Activated CD8-positive, alpha-beta memory T cell treated with anti-CD3 and anti-CD28 coated beads, Interleukin-2, amount 10 ng/mL, durations not matched to agents 7 days and 5 days (primary cell): ENCODE measurements around the gene FYCO1. TPM values are rescaled to one million over a fixed set of nuclear protein-coding genes. Genes with fewer than 3 reads are reported as not detected.

Source experiments
- ATAC-seq: fragments of 150-1000 bp; cut with Tn5 transposase; one replicate; pipeline ENCODE4 v1.10.0; 2021; ENCODE audit warnings: moderate library complexity
- CTCF ChIA-PET: fragments of 350-600 bp; sonication (Branson Sonifier 250); formaldehyde crosslinking; loops from one replicate; lab custom pipeline; 2021; ENCODE audit warnings: antibody characterized with exemption; lab: Charles Lee
- DNase-seq: peaks from one replicate; pipeline ENCODE4 v3.0.0-alpha.2; 2020
- H3K27ac Mint-ChIP-seq: one replicate; pipeline ENCODE4 v1.8.0; 2021; ENCODE audit warnings: mild to moderate bottlenecking, mixed read lengths
- H3K27me3 Mint-ChIP-seq: one replicate; pipeline ENCODE4 v1.8.0; 2021; ENCODE audit warnings: mixed read lengths
- H3K36me3 Mint-ChIP-seq: one replicate; pipeline ENCODE4 v1.8.0; 2021; ENCODE audit warnings: mild to moderate bottlenecking, mixed read lengths
- H3K4me1 Mint-ChIP-seq: one replicate; pipeline ENCODE4 v1.8.0; 2021; ENCODE audit warnings: mixed read lengths
- H3K4me3 Mint-ChIP-seq: one replicate; pipeline ENCODE4 v1.8.0; 2021; ENCODE audit warnings: mild to moderate bottlenecking, moderate library complexity, mixed read lengths
- H3K9me3 Mint-ChIP-seq: one replicate; pipeline ENCODE4 v1.8.0; 2022; ENCODE audit warnings: low read depth, mixed read lengths
- total RNA-seq, 2 experiments: library from RNA; stranded (reverse); gene quantifications; one replicate each; pipeline ENCODE4 v1.2.3, GENCODE V29; 2021

FYCO1 gene
- total RNA-seq, 2 experiments from 2014 or later = 19.1 to 27.7 TPM

GRCh38 chr3:45909542-45909941, 86.1 kb downstream of the FYCO1 start:
- Mint-ChIP-seq H3K4me3 (no peak overlapping the region), H3K27ac (peak overlapping the region; percentile 6), H3K27me3 (peaks cover 25% of the 10 kb centered on the region), H3K36me3 (peaks cover 38% of the 10 kb centered on the region), H3K9me3 (peaks cover 3% of the 10 kb centered on the region), H3K4me1 (peaks cover 71% of the 10 kb centered on the region)
- DNase-seq (no peak), ATAC-seq (no peak)
- CTCF ChIA-PET = interaction anchor here (1.2 to 1.7 kb wide), 3 partner anchors 19 to 299 kb away, joined by 3 to 6 read pairs (median 3); partner anchors contain the start of gene CCR1

- Mint-ChIP-seq H3K4me3 (no peak overlapping the region), H3K4me1 (peaks cover 66% of the 10 kb centered on the region), H3K36me3 (peaks cover 38% of the 10 kb centered on the region), H3K27ac (peak overlapping the region; percentile 76), H3K9me3 (peaks cover 3% of the 10 kb centered on the region), H3K27me3 (peaks cover 23% of the 10 kb centered on the region)
- CTCF ChIA-PET = interaction anchor here (0.9 to 1.7 kb wide), 5 partner anchors 20 to 299 kb away, joined by 3 to 6 read pairs (median 3); partner anchors contain the start of gene CCR1
- no peak for ATAC-seq
- DNase-seq = no peak
Measured at GRCh38 chr3:45908761-45909160, 86.9 kb downstream of the FYCO1 start.

- ATAC-seq = peak; percentile 90
- Mint-ChIP-seq H3K27ac (peak overlapping the region; percentile 76), H3K36me3 (peaks cover 38% of the 10 kb centered on the region), H3K4me3 (no peak overlapping the region), H3K4me1 (peaks cover 63% of the 10 kb centered on the region), H3K27me3 (peaks cover 16% of the 10 kb centered on the region), H3K9me3 (peaks cover 3% of the 10 kb centered on the region)
- CTCF ChIA-PET = interaction anchor here (0.9 to 1.7 kb wide), 6 partner anchors 18 to 300 kb away, joined by 3 to 6 read pairs (median 3); partner anchors contain the start of gene CCR1
- peak; percentile 57 for DNase-seq
Measured at GRCh38 chr3:45907769-45908705, 87.6 kb downstream of the FYCO1 start.

GRCh38 chr3:45906681-45907407, 88.8 kb downstream of the FYCO1 start:
- DNase-seq = no peak
- Mint-ChIP-seq H3K27me3 (peaks cover 8% of the 10 kb centered on the region), H3K9me3 (peaks cover 3% of the 10 kb centered on the region), H3K36me3 (peaks cover 32% of the 10 kb centered on the region), H3K4me1 (peaks cover 56% of the 10 kb centered on the region), H3K4me3 (no peak overlapping the region), H3K27ac (peak overlapping the region; percentile 76)
- ATAC-seq = no peak
- CTCF ChIA-PET = interaction anchor here (1.3 to 1.4 kb wide), 2 partner anchors 17 to 22 kb away, joined by 3 to 5 read pairs; no protein-coding TSS in a partner anchor

GRCh38 chr3:45905755-45906154, 89.9 kb downstream of the FYCO1 start:
- Mint-ChIP-seq H3K27me3 (peaks cover 3% of the 10 kb centered on the region), H3K4me3 (no peak overlapping the region), H3K27ac (no peak overlapping the region), H3K4me1 (peaks cover 45% of the 10 kb centered on the region), H3K9me3 (peaks cover 3% of the 10 kb centered on the region), H3K36me3 (peaks cover 34% of the 10 kb centered on the region)
- CTCF ChIA-PET = interaction anchor here (1.3 to 1.5 kb wide), 3 partner anchors 22 to 34 kb away, joined by 3 to 5 read pairs (median 3); no protein-coding TSS in a partner anchor
- ATAC-seq = no peak
- DNase-seq = no peak

- peaks cover 3% of the 10 kb centered on the region for H3K9me3 Mint-ChIP-seq
- CTCF ChIA-PET = interaction anchor here (1.0 to 1.5 kb wide), 4 partner anchors 10 to 34 kb away, joined by 3 to 5 read pairs (median 4); no protein-coding TSS in a partner anchor
- H3K4me3 Mint-ChIP-seq = no peak overlapping the region
- no peak for DNase-seq
- peaks cover 29% of the 10 kb centered on the region for H3K36me3 Mint-ChIP-seq
- H3K27ac Mint-ChIP-seq = no peak overlapping the region
- peaks cover 3% of the 10 kb centered on the region for H3K27me3 Mint-ChIP-seq
- peaks cover 38% of the 10 kb centered on the region for H3K4me1 Mint-ChIP-seq
- no peak for ATAC-seq
Measured at GRCh38 chr3:45904931-45905330, 90.7 kb downstream of the FYCO1 start.

- no peaks in the 10 kb centered on the region for H3K9me3 Mint-ChIP-seq
- H3K4me3 Mint-ChIP-seq = no peak overlapping the region
- no peak for DNase-seq
- H3K27me3 Mint-ChIP-seq = peaks cover 31% of the 10 kb centered on the region
- H3K4me1 Mint-ChIP-seq = peaks cover 25% of the 10 kb centered on the region
- H3K36me3 Mint-ChIP-seq = peaks cover 5% of the 10 kb centered on the region
- CTCF ChIA-PET = no interaction called here
- no peak overlapping the region for H3K27ac Mint-ChIP-seq
- ATAC-seq = no peak
Measured at GRCh38 chr3:45896956-45897355, 98.7 kb downstream of the FYCO1 start.

- Mint-ChIP-seq H3K9me3 (no peaks in the 10 kb centered on the region), H3K36me3 (peaks cover 3% of the 10 kb centered on the region), H3K4me1 (peaks cover 33% of the 10 kb centered on the region), H3K27me3 (peaks cover 39% of the 10 kb centered on the region), H3K27ac (no peak overlapping the region), H3K4me3 (no peak overlapping the region)
- CTCF ChIA-PET = interaction anchor here (0.6 to 2.2 kb wide), 2 partner anchors 12 to 991 kb away, joined by 3 to 10 read pairs; no protein-coding TSS in a partner anchor
- DNase-seq = no peak
- ATAC-seq = no peak
Measured at GRCh38 chr3:45895686-45896468, 99.7 kb downstream of the FYCO1 start.

GRCh38 chr3:45894015-45894414, 101.6 kb downstream of the FYCO1 start:
- no peaks in the 10 kb centered on the region for H3K9me3 Mint-ChIP-seq
- ATAC-seq (no peak), DNase-seq (no peak)
- peaks cover 40% of the 10 kb centered on the region for H3K27me3 Mint-ChIP-seq
- H3K4me1 Mint-ChIP-seq = peaks cover 43% of the 10 kb centered on the region
- CTCF ChIA-PET = interaction anchor here (2.2 kb wide), 1 partner anchor 10 kb away, joined by 10 read pairs; no protein-coding TSS in a partner anchor
- H3K27ac Mint-ChIP-seq = peak overlapping the region; percentile 34
- H3K4me3 Mint-ChIP-seq = no peak overlapping the region
- peaks cover 3% of the 10 kb centered on the region for H3K36me3 Mint-ChIP-seq

GRCh38 chr3:45892161-45892560, 103.5 kb downstream of the FYCO1 start:
- Mint-ChIP-seq H3K36me3 (peaks cover 3% of the 10 kb centered on the region), H3K4me1 (peaks cover 57% of the 10 kb centered on the region), H3K27ac (peak overlapping the region; percentile 84), H3K27me3 (peaks cover 30% of the 10 kb centered on the region), H3K4me3 (no peak overlapping the region), H3K9me3 (no peaks in the 10 kb centered on the region)
- no peak for ATAC-seq
- CTCF ChIA-PET = interaction anchor here (1.2 to 1.6 kb wide), 5 partner anchors 12 to 50 kb away, joined by 3 to 6 read pairs (median 3); partner anchors contain the start of gene LZTFL1
- no peak for DNase-seq

- H3K9me3 Mint-ChIP-seq = no peaks in the 10 kb centered on the region
- H3K36me3 Mint-ChIP-seq = peaks cover 5% of the 10 kb centered on the region
- DNase-seq = no peak
- no peak for ATAC-seq
- H3K27me3 Mint-ChIP-seq = peaks cover 39% of the 10 kb centered on the region
- H3K4me1 Mint-ChIP-seq = peaks cover 74% of the 10 kb centered on the region
- CTCF ChIA-PET = interaction anchor here (0.9 to 1.7 kb wide), 5 partner anchors 10 to 26 kb away, joined by 3 to 5 read pairs (median 3); no protein-coding TSS in a partner anchor
- H3K27ac Mint-ChIP-seq = peak overlapping the region; percentile 83
- peak overlapping the region; percentile 70 for H3K4me3 Mint-ChIP-seq
Measured at GRCh38 chr3:45890405-45890804, 105.2 kb downstream of the FYCO1 start.

GRCh38 chr3:45889337-45889736, 106.3 kb downstream of the FYCO1 start:
- Mint-ChIP-seq H3K36me3 (peaks cover 4% of the 10 kb centered on the region), H3K4me3 (peak overlapping the region; percentile 12), H3K27me3 (peaks cover 42% of the 10 kb centered on the region), H3K27ac (peak overlapping the region; percentile 55), H3K9me3 (no peaks in the 10 kb centered on the region), H3K4me1 (peaks cover 79% of the 10 kb centered on the region)
- CTCF ChIA-PET = interaction anchor here (1.0 to 1.7 kb wide), 2 partner anchors 25 to 49 kb away, joined by 3 read pairs; no protein-coding TSS in a partner anchor
- DNase-seq = no peak
- ATAC-seq = no peak
